ENCODE measurements around the gene ENTHD1. TPM values are rescaled to one million over a fixed set of nuclear protein-coding genes. Genes with fewer than 3 reads are reported as not detected.

ENTHD1 gene
- total and polyA plus RNA-seq, 2 donors (not counting 3 experiments of a cell fraction or from before 2014, with no cell fraction given), result not detected

DNA sequence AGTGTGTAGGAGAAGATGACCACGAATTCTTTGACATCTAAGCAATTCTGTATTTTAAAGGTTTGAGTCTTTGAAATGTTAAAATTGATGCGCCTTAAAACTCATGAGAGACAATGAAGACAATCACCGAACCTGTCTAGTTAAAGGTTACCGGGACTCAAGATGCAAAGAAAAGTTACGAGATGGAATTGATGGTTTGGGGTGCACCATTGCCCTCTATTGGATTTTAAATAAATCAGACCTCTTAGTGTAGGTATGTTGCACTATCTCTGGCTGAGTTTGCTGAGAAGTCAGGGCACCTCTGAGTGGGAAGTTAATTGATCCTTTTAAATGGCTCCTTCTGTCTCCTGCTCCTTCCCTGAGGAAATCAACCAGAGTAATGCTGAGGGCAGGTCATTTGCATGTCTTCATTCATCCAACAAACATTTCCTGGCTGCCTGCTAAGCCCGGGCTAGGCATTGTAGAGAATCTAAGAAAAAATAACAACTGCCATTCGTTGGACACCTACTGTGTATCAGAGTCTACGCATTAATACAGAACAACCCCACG, 47.3 kb upstream of the ENTHD1 start:
- H3K9me3 ChIP-seq (replicated peaks; ENCODE audit: control insufficient read depth, insufficient read depth, low read length), result no peaks in the 10 kb centered on the region
- ChIA-PET CTCF (no interaction called here), POLR2A (no interaction called here)
- TF ChIP-seq GATA2 (IDR thresholded peaks at IDR 0.05; ENCODE audit: insufficient read depth, insufficient read length, low read depth, low read length), result no peak
- TF ChIP-seq POLR2A (IDR thresholded peaks at IDR 0.05; ENCODE audit: low read depth, low read length), result no peak
- TF ChIP-seq JUN (IDR thresholded peaks at IDR 0.05; ENCODE audit: borderline replicate concordance, insufficient read depth, insufficient read length, low read depth), result no peak
- DNase-seq (ENCODE audit: low read depth, low spot score) (no peak), FAIRE-seq (no peak)
- no peaks in the 10 kb centered on the region for H3K79me2 ChIP-seq (ENCODE audit: control insufficient read depth, insufficient read depth, low read length)
- dilution Hi-C loops (cut with MboI; ENCODE audit: extremely low pct_ligation_motif_present, low sequenced_read_pairs), result no loop called here
- no peaks in the 10 kb centered on the region for H3K4me1 ChIP-seq (ENCODE audit: control insufficient read depth, extremely low read depth, insufficient read depth, low read length)
- H2AFZ ChIP-seq (ENCODE audit: low read depth, low read length), result no peak overlapping the region
- H3K27me3 ChIP-seq (ENCODE audit: control insufficient read depth in 2 of 2, insufficient read depth in 2 of 2, low read length in 2 of 2), result peaks cover 13 to 15% of the 10 kb centered on the region in 2 experiments
- H3K9ac ChIP-seq (replicated peaks; ENCODE audit: extremely low read depth, insufficient read depth, low read length), result no peak overlapping the region
- no peaks in the 10 kb centered on the region for H3K36me3 ChIP-seq (ENCODE audit: control insufficient read depth in 2 of 2, extremely low read depth in 1 of 2, insufficient read depth in 2 of 2, low read length in 2 of 2)
- no peak overlapping the region for H3K4me3 ChIP-seq (replicated peaks in 1 of 3; ENCODE audit: insufficient read depth in 1 of 3, low read depth in 1 of 3, low read length in 3 of 3)
- H3K9me1 ChIP-seq (replicated peaks; ENCODE audit: control insufficient read depth, extremely low read depth, insufficient read depth, low read length), result no peaks in the 10 kb centered on the region
- no peak overlapping the region for H3K27ac ChIP-seq (ENCODE audit: insufficient read depth, low read depth, low read length)
- no peaks in the 10 kb centered on the region for H4K20me1 ChIP-seq (replicated peaks; ENCODE audit: control insufficient read depth, extremely low read depth, insufficient read depth, low read length)
- BruUV-seq (replicated peaks), result no TSS peak
- intact Hi-C loops (cut with micrococcal nuclease), result no loop called here
- H3K4me2 ChIP-seq (ENCODE audit: insufficient read depth, low read length), result no peak overlapping the region

GRCh38 chr22:39939830-39940229, 46.3 kb upstream of the ENTHD1 start:
- Histone ChIP-seq H3K27ac (ENCODE audit: insufficient read depth, low read depth, low read length) (no peak overlapping the region), H3K79me2 (ENCODE audit: control insufficient read depth, insufficient read depth, low read length) (no peaks in the 10 kb centered on the region), H3K9me3 (replicated peaks; ENCODE audit: control insufficient read depth, insufficient read depth, low read length) (no peaks in the 10 kb centered on the region), H2AFZ (ENCODE audit: low read depth, low read length) (no peak overlapping the region), H3K36me3 (ENCODE audit: control insufficient read depth in 2 of 2, extremely low read depth in 1 of 2, insufficient read depth in 2 of 2, low read length in 2 of 2) (no peaks in the 10 kb centered on the region), H3K27me3 (ENCODE audit: control insufficient read depth in 2 of 2, insufficient read depth in 2 of 2, low read length in 2 of 2) (peaks cover 23 to 24% of the 10 kb centered on the region in 2 experiments), H4K20me1 (replicated peaks; ENCODE audit: control insufficient read depth, extremely low read depth, insufficient read depth, low read length) (no peaks in the 10 kb centered on the region), H3K4me3 (replicated peaks in 1 of 3; ENCODE audit: insufficient read depth in 1 of 3, low read depth in 1 of 3, low read length in 3 of 3) (no peak overlapping the region), H3K9me1 (replicated peaks; ENCODE audit: control insufficient read depth, extremely low read depth, insufficient read depth, low read length) (no peaks in the 10 kb centered on the region), H3K9ac (replicated peaks; ENCODE audit: extremely low read depth, insufficient read depth, low read length) (no peak overlapping the region), H3K4me2 (ENCODE audit: insufficient read depth, low read length) (no peak overlapping the region), H3K4me1 (ENCODE audit: control insufficient read depth, extremely low read depth, insufficient read depth, low read length) (no peaks in the 10 kb centered on the region)
- dilution Hi-C loops (cut with MboI; ENCODE audit: extremely low pct_ligation_motif_present, low sequenced_read_pairs) (no loop called here), intact Hi-C loops (cut with micrococcal nuclease) (no loop called here)
- no TSS peak for BruUV-seq (replicated peaks)
- DNase-seq (ENCODE audit: low read depth, low spot score), result no peak
- no peak for FAIRE-seq
- CTCF ChIA-PET, result no interaction called here
- TF ChIP-seq MYC (IDR thresholded peaks at IDR 0.05; ENCODE audit: low read depth, low read length) (no peak), FOS (IDR thresholded peaks at IDR 0.05; ENCODE audit: borderline replicate concordance, insufficient read depth, low read length) (no peak), GATA2 (IDR thresholded peaks at IDR 0.05; ENCODE audit: insufficient read depth, insufficient read length, low read depth, low read length) (no peak), POLR2AphosphoS5 (IDR thresholded peaks at IDR 0.05; ENCODE audit: insufficient read depth, low read depth, low read length) (no peak), JUN (IDR thresholded peaks at IDR 0.05; ENCODE audit: borderline replicate concordance, insufficient read depth, insufficient read length, low read depth) (no peak)
- TF ChIP-seq, protein P1, sequence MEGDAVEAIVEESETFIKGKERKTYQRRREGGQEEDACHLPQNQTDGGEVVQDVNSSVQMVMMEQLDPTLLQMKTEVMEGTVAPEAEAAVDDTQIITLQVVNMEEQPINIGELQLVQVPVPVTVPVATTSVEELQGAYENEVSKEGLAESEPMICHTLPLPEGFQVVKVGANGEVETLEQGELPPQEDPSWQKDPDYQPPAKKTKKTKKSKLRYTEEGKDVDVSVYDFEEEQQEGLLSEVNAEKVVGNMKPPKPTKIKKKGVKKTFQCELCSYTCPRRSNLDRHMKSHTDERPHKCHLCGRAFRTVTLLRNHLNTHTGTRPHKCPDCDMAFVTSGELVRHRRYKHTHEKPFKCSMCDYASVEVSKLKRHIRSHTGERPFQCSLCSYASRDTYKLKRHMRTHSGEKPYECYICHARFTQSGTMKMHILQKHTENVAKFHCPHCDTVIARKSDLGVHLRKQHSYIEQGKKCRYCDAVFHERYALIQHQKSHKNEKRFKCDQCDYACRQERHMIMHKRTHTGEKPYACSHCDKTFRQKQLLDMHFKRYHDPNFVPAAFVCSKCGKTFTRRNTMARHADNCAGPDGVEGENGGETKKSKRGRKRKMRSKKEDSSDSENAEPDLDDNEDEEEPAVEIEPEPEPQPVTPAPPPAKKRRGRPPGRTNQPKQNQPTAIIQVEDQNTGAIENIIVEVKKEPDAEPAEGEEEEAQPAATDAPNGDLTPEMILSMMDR (IDR thresholded peaks at IDR 0.05; ENCODE audit: extremely low read depth in 1 of 2, insufficient read depth in 1 of 2, low read depth in 1 of 2, low read length in 2 of 2), result no peak
- TF ChIP-seq, protein P2, sequence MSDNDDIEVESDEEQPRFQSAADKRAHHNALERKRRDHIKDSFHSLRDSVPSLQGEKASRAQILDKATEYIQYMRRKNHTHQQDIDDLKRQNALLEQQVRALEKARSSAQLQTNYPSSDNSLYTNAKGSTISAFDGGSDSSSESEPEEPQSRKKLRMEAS (IDR thresholded peaks at IDR 0.05; ENCODE audit: insufficient read depth, insufficient read length), result no peak
- POLR2A ChIA-PET, result no interaction called here
